Stimulated activated CD8-positive, alpha-beta memory T cell treated with anti-CD3 and anti-CD28 coated beads, Interleukin-15, amount 100 ng/mL, for 48 hours (primary cell): ENCODE data around the gene KRTAP20-4.

Experiments
- DNase-seq, 2 donors: peaks; one replicate each; pipeline ENCODE4 v3.0.0-alpha.2; 2020; ENCODE audit warnings: low read depth in 2 of 2

Gene KRTAP20-4

DNA sequence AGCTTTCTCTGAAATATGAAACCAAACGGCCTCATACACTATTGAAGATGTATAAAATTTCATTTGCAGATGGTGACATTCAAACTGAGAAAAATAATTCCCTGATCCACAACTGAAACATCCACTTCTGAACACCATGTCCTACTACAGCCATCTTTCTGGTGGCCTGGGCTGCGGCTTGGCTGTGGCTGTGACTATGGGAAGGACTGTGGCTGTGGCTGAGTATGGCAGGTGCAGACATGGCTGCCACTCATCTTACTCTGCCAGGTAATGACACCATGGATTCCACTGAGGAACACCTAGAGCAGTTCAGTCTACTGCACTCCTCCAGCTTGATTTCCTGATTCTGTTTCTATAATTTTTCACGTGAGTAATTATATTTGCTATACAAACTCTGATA is at the start of gene KRTAP20-4:
TSS of gene KRTAP20-4 (plus strand) at position 106 of the 400 bp plus-strand sequence.
- DNase-seq: no peak

DNA sequence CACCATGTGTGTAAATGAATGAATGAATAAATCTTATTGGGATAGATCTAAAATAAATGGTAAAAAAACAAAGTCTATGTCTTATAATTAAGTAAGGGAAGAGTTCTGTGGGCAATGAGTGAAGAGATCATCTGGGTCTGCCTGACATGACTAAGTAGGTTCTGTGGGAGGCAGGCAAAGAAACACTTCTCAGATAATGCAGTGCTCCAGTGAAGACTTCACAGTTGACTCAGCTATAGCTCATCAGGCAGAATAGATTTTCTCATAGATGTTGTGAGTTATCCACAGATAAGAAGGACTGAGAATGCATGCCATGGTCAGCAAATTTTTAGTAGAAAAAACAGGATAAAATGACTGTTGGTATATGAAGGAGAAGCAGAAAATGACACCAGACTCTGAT is 42.7 kb upstream of the KRTAP20-4 start:
- DNase-seq: no peak

DNA sequence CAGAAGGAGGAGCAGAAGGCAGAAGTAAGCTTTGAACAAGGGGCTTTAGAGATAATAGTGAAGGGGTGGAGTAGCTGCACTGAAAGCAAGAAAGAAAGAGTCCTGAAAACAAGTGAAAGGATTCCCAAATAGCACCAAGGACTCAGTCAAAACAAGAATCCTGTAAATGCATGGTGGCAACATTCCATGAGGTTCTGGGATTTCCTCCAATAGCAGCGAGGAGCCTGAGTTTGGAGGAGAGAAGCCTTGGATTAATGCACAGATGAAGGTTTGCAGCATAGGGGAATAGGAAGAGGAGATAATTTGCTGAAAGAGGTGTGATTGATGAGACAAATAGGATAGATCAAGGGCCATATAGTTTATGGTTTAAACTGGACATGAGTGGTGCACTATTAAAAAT is 41.1 kb upstream of the KRTAP20-4 start:
- DNase-seq: no peak

DNA sequence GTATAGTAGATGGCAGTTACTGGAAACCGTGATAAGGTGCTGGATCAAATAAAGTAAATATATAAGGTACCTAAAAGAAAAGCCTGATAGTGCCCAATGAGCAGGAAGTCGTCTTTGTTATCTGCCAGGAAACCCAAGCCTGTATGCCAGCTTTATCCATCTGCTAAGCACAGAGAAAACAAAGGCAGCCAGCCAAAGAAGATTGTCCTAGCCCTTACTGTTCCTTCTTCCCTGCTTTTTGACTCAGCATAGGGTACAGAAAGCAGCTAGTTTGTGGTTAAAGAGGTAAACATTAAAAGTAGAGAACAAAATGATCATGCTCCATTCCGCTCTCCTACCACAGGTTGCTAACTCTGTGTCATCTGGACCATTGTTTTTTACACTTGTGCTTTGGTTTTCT is 40.3 kb upstream of the KRTAP20-4 start:
- no peak for DNase-seq

DNA sequence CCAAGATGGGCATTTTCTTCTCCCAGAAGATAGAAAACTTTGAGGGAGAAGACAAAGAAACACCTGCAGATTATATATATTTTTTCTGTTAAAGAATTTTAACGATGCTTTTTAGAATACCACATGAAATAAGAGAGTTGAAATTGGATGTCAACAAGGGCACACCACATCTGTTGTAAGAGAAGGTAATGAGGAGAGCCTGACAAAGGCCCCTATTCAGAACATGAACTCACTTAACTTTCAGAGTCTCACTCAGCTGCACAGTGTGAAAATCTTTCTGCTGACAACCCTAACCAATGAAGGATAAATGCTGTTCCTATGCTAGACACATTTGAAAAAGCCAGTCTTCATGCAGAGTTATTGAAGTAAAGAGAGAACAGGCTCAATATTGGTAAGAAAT is 37.6 kb upstream of the KRTAP20-4 start:
- no peak for DNase-seq

DNA sequence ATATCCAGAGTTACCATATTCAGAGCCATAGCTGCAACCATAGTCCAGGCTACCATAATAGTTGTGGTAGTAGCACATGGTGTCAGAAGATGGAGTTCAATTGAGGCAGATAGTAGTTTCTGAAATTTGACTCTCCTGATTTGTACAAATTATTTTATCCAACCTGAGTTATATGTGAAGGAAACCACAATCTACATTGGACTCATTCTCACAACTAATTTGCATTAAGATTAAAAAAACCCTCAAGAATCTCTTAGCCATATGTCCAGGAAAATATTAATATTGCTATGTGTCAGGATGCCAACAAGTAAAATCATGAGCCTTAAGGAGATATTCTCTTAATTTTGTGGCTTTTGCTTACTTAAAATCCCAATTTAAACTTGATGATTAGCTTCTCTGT is 30.1 kb upstream of the KRTAP20-4 start, which contains the start of gene KRTAP22-2:
TSS of gene KRTAP22-2 (minus strand) at position 101 of the 400 bp plus-strand sequence.
- no peak for DNase-seq

DNA sequence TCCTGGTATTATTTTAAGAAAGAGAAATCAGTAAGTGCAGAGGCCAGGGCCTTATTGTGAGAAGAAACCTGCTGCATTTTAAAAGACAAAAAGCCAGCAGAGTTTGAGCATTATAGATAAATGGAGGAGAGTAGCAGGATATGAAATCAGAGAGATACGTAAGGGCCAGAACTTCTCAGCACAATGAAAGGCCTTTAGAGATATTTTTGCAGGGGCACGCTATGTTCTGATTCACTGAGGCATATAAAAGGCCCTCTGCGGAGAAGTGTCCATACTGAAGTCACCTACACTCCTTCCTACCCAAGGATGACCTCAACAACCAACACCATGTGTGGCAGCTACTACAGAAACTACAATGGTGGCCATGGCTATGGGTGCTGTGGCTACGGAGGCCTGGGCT is 28.3 kb upstream of the KRTAP20-4 start, which contains the start of gene KRTAP6-3:
TSS of gene KRTAP6-3 (plus strand) at position 301 of the 400 bp plus-strand sequence. CDS start at position 307, 6 bp downstream.
- DNase-seq: no peak

DNA sequence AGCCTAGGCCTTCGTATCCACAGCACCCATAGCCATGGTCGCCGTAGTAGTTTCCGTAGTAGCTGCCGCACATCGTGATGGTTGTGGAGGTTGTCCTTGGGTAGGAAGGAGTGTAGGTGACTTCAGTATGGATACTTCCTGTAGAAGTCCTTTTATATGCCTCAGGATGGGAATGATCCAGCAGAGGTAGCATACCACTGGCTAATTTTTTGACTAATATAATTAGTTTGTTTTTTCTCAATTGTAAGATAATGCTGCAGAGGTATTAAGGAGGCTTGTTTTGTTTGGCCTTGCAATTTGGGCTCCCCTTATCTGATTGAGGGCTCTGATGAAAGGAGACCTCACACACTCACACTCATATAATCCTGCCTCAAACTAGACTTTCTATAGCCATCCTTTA is 21.6 kb upstream of the KRTAP20-4 start, which contains the start of gene KRTAP6-2:
TSS of gene KRTAP6-2 (minus strand) at position 101 of the 400 bp plus-strand sequence. CDS start at position 73, 28 bp downstream.
- DNase-seq: no peak

DNA sequence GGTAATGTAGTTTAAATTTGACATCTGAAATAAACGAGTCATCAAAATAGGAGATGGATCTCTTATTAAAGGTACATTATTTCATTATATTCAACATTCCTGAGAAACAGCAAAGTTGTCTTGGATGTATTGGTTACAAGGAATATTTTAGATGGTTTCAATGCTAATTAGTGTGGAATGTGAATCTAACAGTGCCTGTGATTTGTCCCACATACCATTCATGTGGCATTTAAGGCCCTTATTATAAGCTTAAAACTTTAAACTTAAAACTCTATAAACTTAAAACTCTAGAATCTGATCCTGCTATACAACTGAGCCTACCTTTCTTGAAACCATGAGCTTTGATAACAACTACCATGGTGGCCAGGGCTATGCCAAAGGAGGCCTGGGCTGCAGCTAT is 19.6 kb upstream of the KRTAP20-4 start, which contains the start of gene KRTAP22-1:
TSS of gene KRTAP22-1 (plus strand) at position 301 of the 400 bp plus-strand sequence.
- no peak for DNase-seq

DNA sequence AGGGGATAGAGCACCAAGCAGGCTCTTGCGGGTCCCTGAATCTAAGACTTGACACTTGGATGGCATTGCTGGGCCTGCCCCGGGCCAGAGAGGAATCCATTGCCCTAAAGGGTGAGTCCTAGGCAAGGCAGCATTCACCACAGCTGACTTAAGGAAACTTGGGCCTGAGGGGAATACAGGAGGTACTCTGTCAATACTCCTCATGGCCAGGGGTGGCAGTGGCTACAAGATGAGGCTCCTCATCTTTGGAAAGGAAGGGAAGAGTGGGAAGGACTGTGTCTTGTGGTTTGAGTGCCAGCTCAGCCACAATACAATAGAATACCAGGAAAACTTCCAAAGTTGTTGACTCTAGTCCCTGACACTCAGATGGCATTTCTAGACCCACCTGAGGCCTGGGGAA is 14.5 kb upstream of the KRTAP20-4 start:
- DNase-seq: no peak

DNA sequence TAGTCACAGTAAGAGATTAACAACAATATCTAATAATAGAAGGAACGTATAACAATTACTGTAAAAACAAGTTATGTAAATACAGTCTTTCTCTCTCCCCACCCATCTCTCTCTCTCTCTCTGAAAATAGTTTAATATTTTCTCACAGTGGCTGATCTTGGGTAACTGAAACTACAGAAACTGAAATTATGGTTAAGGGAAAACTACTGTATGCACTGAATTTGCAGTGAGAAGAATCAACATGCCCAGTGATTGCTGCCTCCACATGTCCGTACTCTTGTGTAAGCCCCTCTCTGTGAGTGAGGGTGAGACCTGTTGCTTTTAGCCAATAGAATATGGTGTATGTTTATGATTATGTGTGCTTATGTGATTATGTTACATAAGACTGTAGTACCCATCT is 8.3 kb upstream of the KRTAP20-4 start:
- no peak for DNase-seq

DNA sequence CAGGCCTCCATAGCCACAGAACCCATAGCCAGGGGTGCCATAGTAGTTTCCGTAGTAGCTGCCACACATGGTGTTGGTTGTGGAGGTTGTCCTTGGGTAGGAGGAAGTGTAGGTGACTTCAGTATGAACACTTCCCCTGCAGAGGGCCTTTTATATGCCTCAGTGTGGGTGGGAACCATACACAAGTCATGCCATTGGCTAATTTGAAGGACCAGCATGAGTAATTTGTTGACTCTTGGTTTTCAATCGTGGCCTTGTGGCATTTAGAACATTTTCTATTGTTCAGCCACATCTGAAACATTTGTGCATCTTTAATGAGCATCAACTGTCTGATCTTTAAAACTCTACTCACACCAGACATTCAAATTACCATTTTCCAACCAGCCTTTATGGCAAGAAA is 6.6 kb upstream of the KRTAP20-4 start, which contains the start of gene KRTAP6-1:
TSS of gene KRTAP6-1 (minus strand) at position 95 of the 400 bp plus-strand sequence. CDS start at position 69, 26 bp downstream.
- no peak for DNase-seq

DNA sequence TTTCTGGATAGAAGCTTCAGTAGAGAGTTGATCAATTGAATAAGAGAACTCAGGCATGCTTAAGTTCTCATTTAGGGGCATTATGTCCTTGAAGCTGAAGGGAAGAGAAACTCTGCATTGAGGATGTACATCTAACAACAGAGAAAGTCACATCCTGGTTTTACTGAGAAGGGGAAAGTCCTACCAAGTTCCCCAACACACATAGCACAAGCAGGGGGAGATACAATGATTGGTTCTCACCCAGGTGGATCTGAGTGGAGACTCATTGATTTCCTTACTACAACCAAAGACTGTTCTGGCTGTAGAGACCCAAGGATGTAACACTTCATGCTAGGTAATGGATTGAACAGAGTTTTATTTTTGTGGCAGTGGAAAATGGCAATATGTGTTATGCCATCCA is 5.2 kb upstream of the KRTAP20-4 start:
- DNase-seq: no peak

DNA sequence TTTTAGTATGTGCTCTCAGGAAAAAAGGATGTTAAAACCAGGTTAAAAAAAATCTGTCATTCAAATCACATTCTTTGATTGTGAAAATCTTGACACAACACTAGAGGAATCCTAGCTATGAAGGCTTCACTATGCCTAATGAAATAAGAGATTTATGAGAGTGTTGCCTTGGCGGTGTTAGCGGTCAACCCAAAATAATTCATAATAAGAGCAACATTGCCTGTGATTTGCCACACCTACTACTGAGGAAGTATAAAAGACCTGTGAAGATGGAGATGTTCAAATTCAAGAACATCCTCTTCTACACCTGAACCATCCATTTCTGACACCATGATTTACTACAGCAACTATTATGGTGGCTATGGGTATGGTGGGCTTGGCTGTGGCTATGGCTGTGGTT is 4.3 kb upstream of the KRTAP20-4 start, which contains the start of gene KRTAP20-1:
TSS of gene KRTAP20-1 (plus strand) at position 301 of the 400 bp plus-strand sequence. CDS start at position 331, 30 bp downstream.
- no peak for DNase-seq

DNA sequence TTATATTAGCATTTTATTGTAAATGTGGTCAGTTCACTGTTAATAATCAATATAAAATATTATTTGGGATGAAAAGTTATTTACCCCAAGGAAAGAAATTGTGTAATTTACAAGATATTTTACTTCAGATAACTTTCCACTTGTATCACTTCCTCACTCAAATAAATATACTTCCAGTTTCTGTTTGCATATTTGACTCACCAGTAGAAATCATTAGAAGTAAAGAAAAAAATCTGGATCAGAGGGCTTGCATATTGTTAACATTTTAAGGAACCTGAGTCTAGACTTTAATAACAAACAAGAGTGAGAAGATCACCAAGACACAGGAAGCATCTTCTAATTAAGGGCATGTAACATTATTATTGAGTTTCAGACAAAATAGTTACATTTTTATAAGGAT is 347 bp upstream of the KRTAP20-4 start:
- no peak for DNase-seq

DNA sequence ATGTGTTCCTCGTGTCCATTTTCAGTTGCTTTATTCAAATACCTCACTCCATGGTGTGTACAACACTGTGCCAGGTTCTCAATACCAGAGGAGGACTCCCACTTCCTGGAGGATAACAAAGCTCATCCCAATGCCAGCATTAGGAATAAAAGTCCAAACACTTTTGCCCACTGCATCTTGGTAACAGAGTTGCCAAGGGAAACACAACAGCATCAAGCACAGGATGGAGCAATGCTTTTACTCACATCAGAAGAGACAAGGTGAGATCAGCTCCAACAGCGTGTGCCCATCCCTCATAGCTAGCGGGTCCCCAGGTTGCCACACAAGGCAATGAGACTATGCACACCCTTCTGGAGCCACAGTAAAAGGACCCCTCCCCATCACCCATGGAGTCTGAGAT is 2.9 kb downstream of the KRTAP20-4 start:
- DNase-seq: no peak

DNA sequence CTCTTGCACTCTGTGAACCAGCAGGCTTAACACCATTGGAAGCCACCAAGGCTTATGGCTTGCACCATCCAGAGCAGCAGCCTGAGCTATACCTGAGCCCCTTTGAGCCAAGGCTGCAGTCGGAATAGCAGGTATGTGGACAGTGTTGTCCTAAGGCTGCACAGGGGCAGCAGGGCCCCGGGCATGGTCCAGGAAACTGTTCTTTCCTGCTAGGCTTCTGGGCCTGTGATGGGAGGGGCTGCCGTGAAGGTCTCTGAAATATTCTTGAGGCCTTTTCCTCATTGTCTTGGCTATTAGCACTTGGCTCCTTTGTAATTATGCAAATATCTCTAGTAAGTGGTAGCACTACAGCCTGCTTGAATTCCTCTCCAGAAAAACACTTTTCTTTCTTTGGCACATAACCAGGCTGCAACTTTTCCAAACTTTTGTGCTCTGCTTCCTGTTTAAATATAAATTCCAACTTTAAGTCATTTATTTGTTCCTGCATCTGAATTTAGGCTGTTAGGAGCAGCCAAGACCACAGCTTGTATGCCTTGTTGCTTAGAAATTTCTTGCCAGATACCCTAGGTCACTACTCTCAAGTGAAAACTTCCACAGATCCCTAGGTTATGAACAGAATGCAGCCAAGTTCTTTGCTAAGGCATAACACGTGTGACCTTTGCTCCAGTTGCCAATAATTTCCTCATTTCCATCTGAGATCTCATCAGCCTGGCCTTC is 5.2 kb downstream of the KRTAP20-4 start:
- no peak for DNase-seq

DNA sequence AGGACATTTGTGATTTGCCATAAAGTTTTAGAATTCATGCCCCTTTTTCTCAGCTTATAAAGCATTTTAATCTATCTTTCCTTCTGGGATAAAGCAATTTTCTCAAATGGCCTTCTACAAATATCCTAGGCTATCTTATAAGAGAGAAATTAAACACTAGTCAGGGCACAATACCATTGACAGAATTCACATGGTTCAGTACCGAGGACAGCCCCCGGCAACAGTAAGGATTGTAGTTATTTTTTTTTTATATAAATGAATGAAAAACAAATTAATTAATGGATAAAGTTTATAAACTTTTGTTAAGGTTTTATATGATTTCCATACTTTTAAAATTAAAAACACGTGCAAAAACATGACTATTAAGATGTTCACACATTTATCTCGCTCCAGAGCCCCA is 7.7 kb downstream of the KRTAP20-4 start:
- no peak for DNase-seq

DNA sequence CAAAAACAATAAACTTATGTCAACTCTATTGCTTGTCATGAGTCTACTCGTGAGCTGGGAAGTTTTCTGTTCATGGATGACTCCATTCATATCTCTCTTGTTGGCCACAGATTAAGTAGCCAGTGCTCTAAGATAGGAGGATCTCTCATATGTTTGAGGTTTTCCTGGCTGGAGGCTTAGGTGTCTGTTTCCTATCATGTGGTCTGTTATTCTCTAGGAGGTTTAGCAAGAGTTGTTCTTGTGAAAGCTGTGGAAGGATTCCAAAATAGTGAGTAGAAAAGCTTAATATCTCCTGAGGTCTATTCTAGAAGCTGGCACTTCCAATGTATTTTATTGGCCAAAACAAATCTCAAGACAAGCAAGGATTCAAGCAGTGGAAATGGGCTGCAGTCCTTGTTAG is 8.8 kb downstream of the KRTAP20-4 start:
- no peak for DNase-seq

DNA sequence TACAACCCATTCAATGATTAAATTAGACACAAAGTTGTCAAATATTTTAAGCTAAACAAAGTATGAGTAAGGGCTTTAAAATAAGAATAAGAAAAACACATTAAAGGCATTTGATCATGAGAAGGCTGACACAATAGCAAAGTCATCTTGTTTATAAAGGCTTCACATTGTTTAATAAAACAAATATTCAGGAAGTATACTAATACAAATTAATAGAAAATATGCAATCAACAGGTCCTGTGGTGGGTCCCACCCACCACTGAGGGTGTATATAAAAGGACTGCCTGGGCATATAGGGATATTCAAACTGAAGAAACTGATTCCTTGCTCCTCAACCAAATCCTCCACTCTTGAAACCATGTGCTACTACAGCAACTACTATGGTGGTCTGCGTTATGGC is 14.5 kb downstream of the KRTAP20-4 start, which contains the start of gene KRTAP20-2:
TSS of gene KRTAP20-2 (plus strand) at position 301 of the 400 bp plus-strand sequence. CDS start at position 359, 58 bp downstream.
- no peak for DNase-seq

DNA sequence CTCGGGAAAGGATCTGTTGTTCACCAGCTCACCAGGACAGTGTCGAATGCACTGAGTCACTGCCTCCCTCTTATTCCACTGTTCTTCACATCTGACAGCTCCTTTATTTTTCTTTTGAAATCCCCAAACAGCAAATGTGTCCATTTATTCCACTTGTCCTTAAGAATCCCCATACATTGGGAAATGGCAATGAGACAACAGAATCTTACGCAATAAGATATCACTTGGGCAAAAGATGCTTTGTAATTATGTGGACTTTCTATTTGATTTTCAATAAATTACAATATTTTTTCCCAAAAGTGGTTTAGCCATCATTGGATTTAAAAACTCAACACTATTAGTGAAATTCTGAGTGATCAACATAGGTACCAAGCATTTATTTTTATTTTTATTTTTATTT is 18.3 kb downstream of the KRTAP20-4 start:
- no peak for DNase-seq

DNA sequence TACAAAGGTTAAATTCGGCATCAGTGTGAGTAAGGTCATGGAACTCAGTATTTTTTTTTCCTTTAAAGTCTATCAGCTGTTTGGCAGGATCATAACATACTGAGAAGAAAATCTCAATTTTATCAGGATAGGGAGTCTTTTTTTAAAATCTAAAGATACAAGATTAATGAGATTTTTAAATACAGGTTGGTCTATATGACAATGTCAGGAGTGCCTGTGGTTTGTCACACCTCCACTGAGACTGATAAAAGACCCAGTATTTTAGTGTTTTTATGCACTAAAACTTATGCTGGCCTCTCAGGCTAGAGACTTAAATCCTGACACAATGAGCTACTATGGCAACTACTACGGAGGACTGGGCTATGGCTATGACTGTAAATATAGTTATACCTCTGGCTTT is 22.1 kb downstream of the KRTAP20-4 start, which contains the start of gene KRTAP20-3:
TSS of gene KRTAP20-3 (plus strand) at position 301 of the 400 bp plus-strand sequence.
- no peak for DNase-seq

DNA sequence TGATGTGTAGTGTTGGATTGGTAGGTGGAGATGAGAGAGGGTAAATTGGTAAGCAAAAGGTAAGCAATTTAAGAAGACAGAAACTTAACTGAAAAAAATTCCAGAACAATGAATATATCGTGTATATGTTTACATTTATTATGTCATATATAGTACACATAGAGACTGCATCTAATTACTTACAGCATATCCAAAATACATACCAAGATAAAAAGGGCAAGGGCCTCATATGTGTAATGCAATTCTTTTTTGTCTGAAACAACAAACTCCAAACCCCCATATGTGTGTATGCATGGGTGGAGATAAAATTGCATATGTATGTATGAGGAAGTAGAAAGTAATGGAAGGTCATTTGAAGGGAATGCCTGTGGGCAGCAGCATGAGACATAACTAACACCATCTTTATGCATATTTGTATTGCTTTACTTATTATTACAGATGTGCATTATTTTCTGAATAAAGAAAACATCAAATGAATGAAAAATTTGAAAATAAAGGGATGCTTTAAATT is 26.5 kb downstream of the KRTAP20-4 start:
- DNase-seq: no peak
